ENCODE measurements around the gene CD86. TPM values are rescaled to one million over a fixed set of nuclear protein-coding genes. Genes with fewer than 3 reads are reported as not detected.

CD86 gene
- total and polyA plus RNA-seq, 4 donors, result 1.7 to 4.0 (median 2.6) TPM

Small RNA genes lying within 50 kb of the gene (small RNA-seq; reads per million reads assigned to genes)
- gene RF00019, result not detected

Other genes starting within 250 kb of the CD86 start
- 10 to 100 TPM; 13.1 to 14.0 TPM for gene IQCB1, start 220.3 kb upstream of the CD86 start, total RNA-seq
- gene IQCB1, start 220.3 kb upstream of the CD86 start, polyA plus RNA-seq, result 1 to 10 TPM; 2.8 to 5.7 TPM
- gene EAF2, start 220.2 kb upstream of the CD86 start, total RNA-seq, result 1 to 10 TPM; 5.7 to 6.6 TPM
- 1 to 10 TPM; 1.5 to 4.8 TPM for gene EAF2, start 220.2 kb upstream of the CD86 start, polyA plus RNA-seq
- 1 to 10 TPM in 1 of 2 donors, under 1 TPM in 1; 0.79 to 2.3 TPM for gene SLC15A2, start 161.0 kb upstream of the CD86 start, total RNA-seq
- under 1 TPM; 0.20 to 0.32 TPM for gene SLC15A2, start 161.0 kb upstream of the CD86 start, polyA plus RNA-seq
- gene ILDR1, start 33.1 kb upstream of the CD86 start, total RNA-seq, result 1 to 10 TPM in 1 of 2 donors, under 1 TPM in 1; 0.17 to 1.7 TPM
- under 1 TPM; 0.07 to 0.21 TPM for gene ILDR1, start 33.1 kb upstream of the CD86 start, polyA plus RNA-seq
- under 1 TPM; 0.05 to 0.17 TPM for gene CASR, start 128.3 kb downstream of the CD86 start, total RNA-seq
- gene CASR, start 128.3 kb downstream of the CD86 start, polyA plus RNA-seq, result under 1 TPM; 0.12 to 0.29 TPM

Measured in liver (tissue), 5 donors.